Cortex of kidney (tissue), 1 donor: ENCODE data around the gene BOK.

Source experiments
- DNase-seq: peaks from one replicate; lab custom pipeline; 2025; lab: John Stamatoyannopoulos, UW

BOK gene

GRCh38 chr2:241538838-241539615, 19.5 kb upstream of the BOK start:
- no peak for DNase-seq

GRCh38 chr2:241539616-241540374, 18.8 kb upstream of the BOK start:
- no peak for DNase-seq

- no peak for DNase-seq
Observed at GRCh38 chr2:241540401-241540770, 18.2 kb upstream of the BOK start.

GRCh38 chr2:241540771-241541561, 17.6 kb upstream of the BOK start:
- DNase-seq: no peak

GRCh38 chr2:241541564-241542277, 16.8 kb upstream of the BOK start:
- no peak for DNase-seq

GRCh38 chr2:241542278-241542605, 16.3 kb upstream of the BOK start:
- no peak for DNase-seq

GRCh38 chr2:241545106-241545505, 13.4 kb upstream of the BOK start:
- no peak for DNase-seq

- no peak for DNase-seq
Observed at GRCh38 chr2:241545523-241546473, 12.7 kb upstream of the BOK start.

GRCh38 chr2:241546771-241547498, 11.6 kb upstream of the BOK start:
- no peak for DNase-seq

GRCh38 chr2:241547781-241548450, 10.6 kb upstream of the BOK start:
- DNase-seq: no peak

GRCh38 chr2:241548451-241548835, 10.1 kb upstream of the BOK start:
- no peak for DNase-seq

- DNase-seq: no peak
Observed at GRCh38 chr2:241550616-241551580, 7.6 kb upstream of the BOK start.

- no peak for DNase-seq
Observed at GRCh38 chr2:241551599-241551997, 6.9 kb upstream of the BOK start.

- no peak for DNase-seq
Observed at GRCh38 chr2:241551998-241552737, 6.4 kb upstream of the BOK start.

GRCh38 chr2:241553512-241553830, 5.1 kb upstream of the BOK start:
- DNase-seq: no peak

GRCh38 chr2:241553981-241554380, 4.6 kb upstream of the BOK start:
- no peak for DNase-seq

- no peak for DNase-seq
Observed at GRCh38 chr2:241554610-241555322, 3.8 kb upstream of the BOK start.
